ELF-1 (cell line): ENCODE measurements around the gene CDRT15.
"Not testable (repeated sequence)": the region's sequence is repeated elsewhere in the genome, so short reads cannot be mapped to it uniquely, and the experiment has no call there.

Experiments
- DNase-seq: peaks from one replicate; pipeline ENCODE4 v3.0.0-alpha.2; 2016; ENCODE audit warnings: low read depth, low spot score

CDRT15 gene

DNA sequence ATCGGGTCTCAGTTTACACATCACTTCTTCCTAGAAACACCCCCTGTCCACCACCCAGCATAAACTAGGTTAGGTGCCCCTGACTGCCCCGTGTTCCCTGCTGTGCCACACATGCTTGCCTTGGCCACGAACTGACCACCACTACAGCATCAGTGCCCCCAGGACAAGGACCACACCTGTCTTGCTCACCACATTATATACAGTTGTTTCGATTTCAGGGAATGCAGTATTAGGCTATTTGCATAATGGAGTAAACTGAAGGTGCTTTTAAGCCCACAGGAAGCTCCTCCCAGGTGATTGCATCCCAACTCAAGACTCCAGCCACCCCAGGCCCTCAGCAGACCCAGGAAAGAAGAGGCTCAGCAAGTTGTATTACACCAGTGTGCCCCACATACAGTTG lies 50.2 kb downstream of the CDRT15 start:
- not testable (repeated sequence) for DNase-seq
